Immature natural killer cell (primary cell): ENCODE results near the gene M1AP. TPM values are rescaled to one million over a fixed set of nuclear protein-coding genes. Genes with fewer than 3 reads are reported as not detected.
A peak's percentile ranks its signal among the peaks of the same experiment; 100 is the strongest.

Experiments
- DNase-seq, 3 donors: peaks; one replicate each; pipeline ENCODE4 v3.0.0; 2022; ENCODE audit warnings: mixed read lengths in 1 of 3
- H3K27ac Mint-ChIP-seq, 6 donors: one replicate each; pipeline ENCODE4 v1.8.0; 2020; ENCODE audit warnings: mixed read lengths in 6 of 6, mild to moderate bottlenecking in 5 of 6, inconsistent platforms in 4 of 6, moderate library complexity in 3 of 6
- H3K27me3 Mint-ChIP-seq, 3 donors: one replicate each; pipeline ENCODE4 v1.8.0; 2020 to 2021; ENCODE audit warnings: low read depth in 3 of 3, mild to moderate bottlenecking in 3 of 3, mixed read lengths in 3 of 3, moderate library complexity in 3 of 3, inconsistent platforms in 1 of 3
- H3K36me3 Mint-ChIP-seq, 3 donors: one replicate each; pipeline ENCODE4 v1.8.0; 2020; ENCODE audit warnings: mixed read lengths in 3 of 3, inconsistent platforms in 2 of 3, mild to moderate bottlenecking in 2 of 3
- H3K4me1 Mint-ChIP-seq, 2 donors: one replicate each; pipeline ENCODE4 v1.8.0; 2020; ENCODE audit warnings: inconsistent platforms in 2 of 2, mild to moderate bottlenecking in 2 of 2, mixed read lengths in 2 of 2, moderate library complexity in 1 of 2
- H3K4me3 Mint-ChIP-seq, 5 donors: one replicate each; pipeline ENCODE4 v1.8.0; 2020; ENCODE audit warnings: mild to moderate bottlenecking in 5 of 5, mixed read lengths in 5 of 5, inconsistent platforms in 3 of 5, moderate library complexity in 3 of 5
- H3K9me3 Mint-ChIP-seq, 6 donors: one replicate each; pipeline ENCODE4 v1.8.0; 2020; ENCODE audit warnings: mild to moderate bottlenecking in 6 of 6, mixed read lengths in 6 of 6, inconsistent platforms in 4 of 6, moderate library complexity in 3 of 6
- polyA plus RNA-seq, 3 donors: library from polyadenylated mRNA; unstranded; fragments of 300-500 nt; fragmentation: Illumina TruSeq; gene quantifications; one replicate each; pipeline ENCODE4 v1.2.3, GENCODE V29; 2021

Gene M1AP
- polyA plus RNA-seq, 3 donors from 2014 or later = not detected

DNA sequence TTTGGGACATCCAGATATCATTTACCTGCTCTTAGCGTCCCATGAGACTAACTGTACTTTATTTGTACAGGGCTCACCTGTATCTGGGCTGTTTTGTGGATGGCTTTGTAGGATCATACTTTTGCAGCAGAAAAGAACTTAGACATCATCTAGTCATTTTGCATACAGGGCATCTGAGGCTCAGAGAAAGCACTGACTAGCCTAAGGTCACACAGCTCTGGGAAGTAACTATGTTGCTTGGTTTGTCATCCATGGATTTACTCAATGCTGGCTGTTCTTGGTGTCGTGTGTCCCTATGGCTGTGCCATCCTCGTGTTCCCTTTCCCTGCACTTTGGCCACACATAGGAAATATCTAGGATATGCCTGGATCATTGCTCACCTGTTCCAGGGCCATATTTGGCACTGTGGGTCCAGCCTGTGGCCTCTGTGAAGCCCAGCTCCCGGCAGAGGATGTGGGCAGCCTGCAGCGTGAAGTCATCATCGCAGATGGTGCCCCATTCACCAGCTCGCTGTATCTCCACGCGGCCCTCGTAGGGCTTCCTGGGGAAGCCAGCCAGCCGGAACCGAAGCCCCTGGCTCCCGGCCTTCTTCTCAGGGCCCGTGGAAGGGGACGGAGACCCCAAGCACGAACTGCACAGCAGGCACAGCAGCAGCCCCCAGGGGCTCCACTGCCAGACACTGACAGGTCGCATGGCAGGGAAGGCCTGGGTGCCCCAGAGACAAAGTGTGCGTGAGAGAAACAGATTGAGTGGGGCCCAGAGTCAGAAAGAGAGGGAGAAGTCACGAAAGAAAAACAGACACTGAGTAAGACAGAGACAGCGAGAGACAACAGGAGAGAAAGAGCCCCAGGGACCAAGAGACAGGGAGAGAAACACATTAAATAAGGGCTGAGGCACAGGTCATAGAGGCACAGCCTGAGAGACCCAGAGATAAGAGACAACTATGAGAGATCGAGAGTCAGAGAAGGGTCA lies 95.9 kb downstream of the M1AP start:
- H3K9me3 Mint-ChIP-seq = no peaks in the 10 kb centered on the region
- peaks cover 20 to 23% of the 10 kb centered on the region in 2 donors for H3K4me1 Mint-ChIP-seq
- peak overlapping the region; percentile 4 to 87 (median 78) for H3K27ac Mint-ChIP-seq
- H3K36me3 Mint-ChIP-seq = peaks cover 0 to 2% (median 0%) of the 10 kb centered on the region in 3 donors
- peak overlapping the region; percentile 56 to 76 (median 73) for H3K4me3 Mint-ChIP-seq
- no peak for DNase-seq
- peaks cover 11 to 45% (median 41%) of the 10 kb centered on the region in 3 donors for H3K27me3 Mint-ChIP-seq

DNA sequence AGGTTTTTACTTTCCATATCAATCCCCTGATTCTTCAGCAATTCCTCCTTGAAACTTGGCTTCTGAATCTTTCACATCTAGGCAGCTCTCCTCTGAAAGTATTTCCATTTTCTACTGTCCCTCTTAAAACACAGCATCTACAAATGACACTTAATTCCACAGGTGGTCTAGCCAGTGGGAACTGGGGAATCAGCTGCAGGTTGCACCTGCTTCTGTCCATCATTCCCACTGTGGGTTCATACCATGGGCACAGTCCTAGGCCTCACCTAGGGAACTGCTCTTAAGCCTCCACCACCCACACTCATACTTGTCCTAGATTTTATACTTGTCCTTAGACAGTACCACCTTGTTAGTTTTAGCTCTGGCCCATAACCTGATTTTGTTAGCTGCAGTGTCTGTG lies 96.6 kb downstream of the M1AP start:
- Mint-ChIP-seq H3K4me1 (peaks cover 20 to 23% of the 10 kb centered on the region in 2 donors), H3K27me3 (peaks cover 13 to 46% (median 41%) of the 10 kb centered on the region in 3 donors)

DNA sequence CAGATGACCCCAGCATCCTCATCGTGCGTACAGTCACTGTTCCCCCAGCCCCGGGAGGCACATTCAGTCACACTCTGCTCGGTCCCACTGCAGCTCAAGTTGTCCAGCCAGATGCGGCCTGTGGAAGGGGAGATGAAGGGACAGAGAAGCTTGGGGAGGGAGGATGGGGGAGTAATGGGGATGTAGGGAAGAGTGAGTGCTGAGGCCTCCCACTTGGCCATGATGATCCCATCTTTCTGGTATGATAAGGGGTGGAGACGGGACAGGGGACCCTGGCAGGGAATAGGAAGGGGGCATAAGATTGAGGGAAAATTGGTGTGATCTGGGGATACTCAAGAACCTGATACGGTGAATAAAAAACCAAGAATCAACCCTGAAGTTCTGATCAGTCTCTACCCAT lies 97.9 kb downstream of the M1AP start:
- peaks cover 16 to 46% (median 43%) of the 10 kb centered on the region in 3 donors for H3K27me3 Mint-ChIP-seq
- no peak overlapping the region for H3K4me3 Mint-ChIP-seq
- no peak for DNase-seq

More for the DNA sequence above, 96.6 kb downstream of the M1AP start:
- Mint-ChIP-seq H3K27ac (peak overlapping the region in 1 of 6 donors; percentile 4), H3K36me3 (peaks cover 0 to 3% (median 0%) of the 10 kb centered on the region in 3 donors), H3K4me3 (no peak overlapping the region), H3K9me3 (no peaks in the 10 kb centered on the region)
- DNase-seq = no peak

DNA sequence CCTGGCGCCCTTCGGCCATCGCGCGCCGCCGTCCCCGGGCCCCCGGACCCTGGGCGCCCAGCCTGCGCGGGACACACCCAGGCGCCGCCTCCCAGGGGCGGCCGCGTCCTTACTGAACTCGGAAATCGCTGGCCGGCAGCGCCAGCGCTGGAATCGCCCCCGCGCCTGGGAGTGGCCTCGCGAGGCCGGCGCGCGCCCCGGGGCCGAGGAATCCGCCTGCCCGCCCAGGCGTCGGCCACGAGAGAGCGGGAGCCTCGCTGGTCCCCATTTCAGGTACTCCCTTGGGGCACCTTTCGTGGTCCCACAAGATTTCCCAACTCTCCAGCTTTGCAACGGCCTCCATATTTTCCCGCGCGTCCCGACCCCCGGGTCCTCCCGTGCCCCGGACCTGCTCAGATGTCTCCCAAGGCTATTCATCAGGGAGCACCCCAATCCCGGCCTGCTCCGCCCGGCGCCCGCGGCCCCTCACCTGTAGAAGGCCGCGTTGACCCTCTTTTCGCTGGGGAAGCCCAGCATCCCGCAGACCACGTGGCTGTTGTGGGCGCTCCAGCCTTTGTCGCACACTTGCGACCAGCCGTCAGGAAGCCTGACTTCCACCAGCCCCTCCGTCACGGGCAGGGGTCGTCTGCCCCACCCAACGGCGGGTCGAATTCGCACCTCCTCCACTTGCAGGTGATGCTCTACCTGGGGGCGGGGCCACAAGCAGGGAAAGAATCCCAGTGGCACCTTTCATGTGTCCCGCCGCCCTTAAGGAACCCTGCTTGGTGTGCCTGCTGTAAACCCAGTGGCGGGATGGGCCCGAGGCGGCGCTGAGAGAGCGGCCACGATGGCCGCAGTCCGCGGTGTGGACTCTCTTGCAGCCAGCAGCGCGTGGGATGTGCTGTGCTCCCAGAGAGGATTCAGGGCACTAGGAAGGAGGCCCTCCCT lies 99.0 kb downstream of the M1AP start:
- Mint-ChIP-seq H3K36me3 (peaks cover 0 to 3% (median 0%) of the 10 kb centered on the region in 3 donors), H3K4me3 (peak overlapping the region in 2 of 5 donors; percentile 22 to 39), H3K27ac (no peak overlapping the region), H3K9me3 (no peaks in the 10 kb centered on the region), H3K27me3 (peaks cover 14 to 38% (median 35%) of the 10 kb centered on the region in 3 donors), H3K4me1 (peaks cover 6 to 7% of the 10 kb centered on the region in 2 donors)
- DNase-seq = no peak

More for the DNA sequence above, 97.9 kb downstream of the M1AP start:
- peaks cover 8 to 13% of the 10 kb centered on the region in 2 donors for H3K4me1 Mint-ChIP-seq
- no peak overlapping the region for H3K27ac Mint-ChIP-seq
- H3K36me3 Mint-ChIP-seq = peaks cover 0 to 3% (median 0%) of the 10 kb centered on the region in 3 donors
- H3K9me3 Mint-ChIP-seq = no peaks in the 10 kb centered on the region

DNA sequence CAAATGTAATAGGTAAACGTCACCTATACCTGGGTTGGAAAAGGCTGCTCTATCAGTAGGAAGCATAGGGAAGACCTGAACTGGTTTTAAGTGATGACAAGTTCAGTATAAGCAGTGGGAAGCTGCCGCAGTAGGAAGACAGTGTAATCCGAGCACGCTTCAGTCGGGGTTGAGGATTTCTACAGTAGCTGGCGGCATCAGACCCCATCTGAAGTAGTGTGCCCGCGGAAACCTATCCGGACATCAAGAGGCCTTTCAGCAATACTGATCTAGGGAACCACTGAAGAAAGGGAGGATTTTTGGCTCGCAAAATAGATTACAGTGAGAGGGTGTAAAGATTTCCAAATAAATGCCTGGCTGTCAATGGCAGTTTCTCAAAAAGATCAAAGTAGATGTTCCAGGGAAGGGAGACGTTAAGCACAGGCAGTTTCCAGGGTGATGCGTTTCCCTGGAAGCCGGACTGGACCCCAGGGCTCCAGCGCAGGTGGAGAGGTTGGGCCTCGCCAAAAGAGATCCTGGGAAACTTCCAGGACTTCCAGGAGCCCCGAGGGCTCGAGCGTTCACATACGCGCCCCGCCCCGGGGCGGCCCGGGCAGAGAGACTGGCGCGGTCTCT lies 99.7 kb downstream of the M1AP start:
- H3K27ac Mint-ChIP-seq = no peak overlapping the region
- peaks cover 14 to 33% (median 32%) of the 10 kb centered on the region in 3 donors for H3K27me3 Mint-ChIP-seq
- DNase-seq = no peak
- peak overlapping the region in 4 of 5 donors; percentile 38 to 62 (median 44) for H3K4me3 Mint-ChIP-seq
- peaks cover 0 to 3% (median 0%) of the 10 kb centered on the region in 3 donors for H3K36me3 Mint-ChIP-seq
- H3K4me1 Mint-ChIP-seq = peaks cover 6% of the 10 kb centered on the region in 2 donors
- H3K9me3 Mint-ChIP-seq = no peaks in the 10 kb centered on the region

DNA sequence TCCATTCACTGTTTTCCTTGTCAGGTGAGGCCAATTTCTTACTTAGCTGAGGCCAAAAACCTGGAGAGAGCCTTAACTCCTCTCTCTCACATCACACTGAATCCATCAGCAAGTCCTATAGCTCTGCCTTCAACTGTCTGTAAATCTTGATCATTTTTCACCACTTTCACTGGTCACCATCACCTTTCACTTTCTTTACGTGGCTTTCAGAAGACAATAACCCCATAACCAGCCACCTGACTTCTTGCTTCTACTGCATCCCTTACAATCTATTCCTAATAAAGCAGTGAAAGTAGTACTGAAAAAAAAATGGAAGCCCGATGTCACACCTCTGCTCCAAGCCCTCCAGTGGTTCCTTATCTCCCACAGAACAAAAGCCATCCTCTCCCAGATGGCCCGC lies 102.1 kb downstream of the M1AP start:
- no peak for DNase-seq
- no peaks in the 10 kb centered on the region for H3K9me3 Mint-ChIP-seq
- H3K4me1 Mint-ChIP-seq = peaks cover 4 to 6% of the 10 kb centered on the region in 2 donors
- H3K36me3 Mint-ChIP-seq = peaks cover 0 to 3% (median 0%) of the 10 kb centered on the region in 3 donors
- no peak overlapping the region for H3K27ac Mint-ChIP-seq
- H3K27me3 Mint-ChIP-seq = peaks cover 14 to 23% (median 19%) of the 10 kb centered on the region in 3 donors
- H3K4me3 Mint-ChIP-seq = no peak overlapping the region

DNA sequence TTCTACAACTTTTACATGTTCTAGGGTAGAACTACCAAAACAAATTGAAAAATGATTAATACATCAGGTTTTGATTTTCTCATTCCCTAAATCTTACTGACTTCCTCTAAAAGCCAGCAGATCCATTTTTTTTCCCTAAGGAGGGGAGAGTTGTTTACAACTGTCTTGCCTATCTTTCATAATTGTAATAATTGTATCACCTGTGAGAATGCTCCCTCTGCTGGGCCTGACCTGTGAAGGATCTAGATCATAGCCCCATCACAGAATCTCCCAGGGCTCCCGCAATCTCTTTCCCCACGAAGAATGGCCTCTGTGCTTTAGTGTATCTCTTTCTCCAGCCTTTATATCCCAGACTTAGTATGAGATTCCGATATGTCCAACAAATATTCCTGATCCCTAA lies 103.5 kb downstream of the M1AP start:
- Mint-ChIP-seq H3K27ac (no peak overlapping the region), H3K4me3 (no peak overlapping the region)
- no peak for DNase-seq

DNA sequence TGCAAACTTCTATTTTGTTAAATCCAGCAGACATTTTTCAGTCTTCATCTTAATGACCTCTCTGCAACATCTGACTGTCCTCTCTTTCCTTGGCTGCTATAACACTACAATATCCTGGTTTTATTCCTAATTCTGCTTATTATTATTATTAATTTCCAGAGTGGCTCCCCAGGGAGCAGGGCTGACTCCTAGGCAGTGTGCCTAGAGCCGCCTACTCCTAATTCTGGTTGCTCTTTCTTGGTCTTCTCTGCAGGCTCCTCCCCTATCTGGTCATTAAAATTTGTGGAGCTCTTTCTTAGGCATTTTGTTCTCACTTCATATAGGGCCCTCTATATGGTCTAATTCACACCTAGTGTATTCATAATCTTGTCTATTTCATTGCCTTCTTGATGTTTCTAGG lies 105.2 kb downstream of the M1AP start:
- DNase-seq = no peak
- Mint-ChIP-seq H3K9me3 (no peaks in the 10 kb centered on the region), H3K27ac (no peak overlapping the region), H3K4me1 (peaks cover 0 to under 1% of the 10 kb centered on the region in 2 donors), H3K36me3 (peaks cover 0 to 3% (median 0%) of the 10 kb centered on the region in 3 donors), H3K4me3 (no peak overlapping the region), H3K27me3 (peaks cover 8 to 16% (median 13%) of the 10 kb centered on the region in 3 donors)

More for the DNA sequence above, 103.5 kb downstream of the M1AP start:
- Mint-ChIP-seq H3K4me1 (peaks cover 4 to 6% of the 10 kb centered on the region in 2 donors), H3K27me3 (peaks cover 9 to 18% (median 12%) of the 10 kb centered on the region in 3 donors), H3K9me3 (no peaks in the 10 kb centered on the region), H3K36me3 (peaks cover 0 to 3% (median 0%) of the 10 kb centered on the region in 3 donors)

DNA sequence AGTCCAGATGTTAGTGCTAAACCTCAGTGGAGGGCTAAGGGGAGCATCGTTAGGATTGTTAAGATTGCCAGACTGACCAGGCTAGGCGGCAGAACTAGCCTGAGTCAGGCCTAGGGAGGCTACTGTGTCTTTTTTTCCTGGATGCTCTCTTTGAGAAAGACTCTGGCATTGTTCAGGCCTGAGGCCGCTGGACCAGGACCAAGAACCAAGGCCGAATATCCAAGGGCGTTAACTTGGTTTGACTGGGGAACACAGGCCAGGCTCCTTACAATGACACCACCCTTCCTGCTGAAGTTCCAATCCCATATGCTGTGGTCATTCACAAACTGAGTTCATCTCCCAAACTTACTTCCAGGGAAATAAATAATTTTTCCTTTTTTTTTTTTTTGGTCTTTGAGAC lies 107.8 kb downstream of the M1AP start:
- Mint-ChIP-seq H3K27ac (no peak overlapping the region), H3K36me3 (no peaks in the 10 kb centered on the region), H3K4me3 (no peak overlapping the region), H3K9me3 (no peaks in the 10 kb centered on the region), H3K4me1 (no peaks in the 10 kb centered on the region), H3K27me3 (peaks cover 0 to 14% (median 10%) of the 10 kb centered on the region in 3 donors)
- DNase-seq = no peak

DNA sequence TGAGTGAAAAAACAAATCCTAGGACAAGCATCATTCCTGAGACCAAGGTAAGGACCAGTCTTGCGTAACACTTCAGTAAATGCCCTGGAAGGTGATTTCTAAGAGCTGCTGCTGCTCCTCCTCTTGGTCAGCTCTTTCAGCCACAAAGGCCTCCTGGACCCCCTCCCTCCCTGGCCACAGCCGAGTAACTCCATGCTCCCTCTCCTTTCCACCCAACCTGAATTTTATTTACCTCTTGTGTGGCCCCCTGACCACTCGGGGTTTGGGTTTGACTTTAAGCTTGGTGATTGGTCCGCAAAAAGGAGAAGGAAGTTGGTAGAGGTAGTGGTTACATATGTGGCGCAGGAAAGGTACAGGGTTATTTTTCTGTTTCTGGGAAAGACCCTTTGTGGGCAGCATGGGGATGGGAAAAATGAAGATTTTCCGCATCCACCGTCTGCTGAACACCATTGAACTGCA lies 109.2 kb downstream of the M1AP start:
- H3K4me3 Mint-ChIP-seq = no peak overlapping the region

DNA sequence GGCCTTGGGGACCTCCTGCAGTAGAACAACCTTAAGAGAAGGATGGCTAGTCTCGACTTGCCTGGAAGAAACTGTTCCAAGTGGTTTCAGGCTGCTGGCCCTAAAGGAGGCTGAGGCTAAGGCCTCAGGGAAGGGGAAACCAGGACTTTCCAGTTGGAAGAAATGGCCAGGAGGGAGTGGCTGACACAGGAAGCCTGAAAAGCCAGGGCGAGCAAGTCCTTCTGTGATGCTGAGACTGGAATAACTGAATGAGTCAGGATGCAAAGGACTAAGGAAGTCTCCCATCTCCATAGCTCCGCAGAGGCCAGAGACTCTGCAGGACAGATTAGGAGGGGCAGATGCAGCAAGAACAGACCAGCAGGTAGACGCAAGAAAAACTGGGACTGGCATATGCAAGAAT lies 111.0 kb downstream of the M1AP start:
- H3K27ac Mint-ChIP-seq = no peak overlapping the region
- no peaks in the 10 kb centered on the region for H3K9me3 Mint-ChIP-seq
- no peak for DNase-seq
- H3K4me1 Mint-ChIP-seq = peaks cover 2 to 3% of the 10 kb centered on the region in 2 donors
- H3K4me3 Mint-ChIP-seq = no peak overlapping the region
- peaks cover 0 to 12% (median 10%) of the 10 kb centered on the region in 3 donors for H3K27me3 Mint-ChIP-seq
- peaks cover 0 to 5% (median 2%) of the 10 kb centered on the region in 3 donors for H3K36me3 Mint-ChIP-seq

More for the DNA sequence above, 109.2 kb downstream of the M1AP start:
- no peak overlapping the region for H3K27ac Mint-ChIP-seq
- H3K36me3 Mint-ChIP-seq = peaks cover 0 to 1% (median 0%) of the 10 kb centered on the region in 3 donors
- no peak for DNase-seq
- peaks cover 0 to 12% (median 10%) of the 10 kb centered on the region in 3 donors for H3K27me3 Mint-ChIP-seq
- H3K4me1 Mint-ChIP-seq = no peaks in the 10 kb centered on the region
- H3K9me3 Mint-ChIP-seq = no peaks in the 10 kb centered on the region

DNA sequence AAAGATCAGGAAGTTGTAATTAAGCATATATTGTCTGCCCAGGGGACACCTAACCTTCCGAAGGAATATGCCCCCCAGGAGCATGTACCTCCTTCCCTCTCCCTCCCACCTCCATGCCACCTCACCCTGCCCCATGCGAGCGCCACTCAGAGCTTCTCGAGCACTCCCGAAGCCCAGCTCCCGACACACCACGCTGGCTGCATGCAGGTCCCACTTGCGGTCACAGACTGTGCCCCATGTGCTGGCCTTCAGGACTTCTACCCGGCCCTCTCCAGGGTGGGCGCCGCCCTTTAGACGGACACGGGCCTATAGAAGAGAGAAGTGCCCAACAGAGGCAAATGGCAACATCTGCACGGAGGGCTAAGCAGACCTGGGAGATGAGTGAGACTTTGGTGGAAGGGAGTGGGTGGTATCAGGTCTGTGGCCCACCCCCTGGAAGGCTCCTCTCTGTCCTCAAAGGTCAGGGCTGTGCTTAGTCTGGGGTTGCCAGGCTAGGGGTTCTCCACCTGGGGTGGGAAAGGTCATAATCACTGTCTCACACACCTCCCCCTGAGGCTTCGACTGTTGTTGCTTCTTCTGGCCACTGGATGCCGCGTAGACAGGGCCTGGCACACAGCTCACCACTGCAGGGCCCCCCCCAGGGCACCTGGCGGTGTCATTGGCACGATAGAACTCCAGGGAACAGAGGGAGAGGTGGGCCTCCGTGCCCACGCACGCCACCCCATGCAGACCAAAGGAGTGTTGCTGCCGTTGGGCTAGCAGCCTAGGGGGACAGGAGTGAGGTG lies 111.8 kb downstream of the M1AP start:
- Mint-ChIP-seq H3K4me3 (no peak overlapping the region), H3K27ac (no peak overlapping the region), H3K4me1 (peaks cover 8 to 11% of the 10 kb centered on the region in 2 donors), H3K9me3 (no peaks in the 10 kb centered on the region), H3K27me3 (peaks cover 0 to 12% (median 10%) of the 10 kb centered on the region in 3 donors), H3K36me3 (peaks cover 0 to 8% (median 5%) of the 10 kb centered on the region in 3 donors)
- no peak for DNase-seq
